WTC11 (cell line): ENCODE results near the gene FAM174B. TPM values are rescaled to one million over a fixed set of nuclear protein-coding genes. Genes with fewer than 3 reads are reported as not detected.

Source experiments
- ATAC-seq: fragments of 200-7000 bp; cut with Tn5 transposase; 2 replicates; pipeline ENCODE4 v1.10.0; 2021; ENCODE audit warnings: mild to moderate bottlenecking, moderate library complexity
- CTCF ChIA-PET: fragments of 300-600 bp; sonication (Branson Sonifier 250); formaldehyde crosslinking; loops from one replicate; lab custom pipeline; 2021; ENCODE audit warnings: antibody characterized with exemption; lab: Charles Lee
- POLR2A ChIA-PET: fragments of 350-600 bp; sonication (Branson Sonifier 250); formaldehyde crosslinking; loops from one replicate; lab custom pipeline; 2021; ENCODE audit warnings: antibody characterized with exemption; lab: Charles Lee
- DNase-seq: peaks from one replicate; pipeline ENCODE4 v3.0.0; 2021; ENCODE audit warnings: low spot score
- H3K27ac Mint-ChIP-seq: 2 replicates; pipeline ENCODE4 v1.8.0; 2021; ENCODE audit warnings: mixed read lengths
- H3K27me3 Mint-ChIP-seq: 2 replicates; pipeline ENCODE4 v1.8.0; 2021; ENCODE audit warnings: low read depth, mild to moderate bottlenecking, moderate library complexity, mixed read lengths
- H3K36me3 Mint-ChIP-seq: 2 replicates; pipeline ENCODE4 v1.8.0; 2021; ENCODE audit warnings: mixed read lengths
- H3K4me1 Mint-ChIP-seq: 2 replicates; pipeline ENCODE4 v1.8.0; 2022; ENCODE audit warnings: mixed read lengths
- H3K4me3 Mint-ChIP-seq: 2 replicates; pipeline ENCODE4 v1.8.0; 2021; ENCODE audit warnings: mild to moderate bottlenecking, moderate library complexity, mixed read lengths
- H3K9me3 Mint-ChIP-seq: 2 replicates; pipeline ENCODE4 v1.8.0; 2021; ENCODE audit warnings: mixed read lengths
- CBFB ChIP-seq: sonication (generic); formaldehyde crosslinking; IDR thresholded peaks from 2 replicates; pipeline ENCODE4 v1.8.1; 2022; ENCODE audit warnings: mild to moderate bottlenecking, low read depth, missing genetic modification reagents
- ELF4 ChIP-seq: sonication (generic); formaldehyde crosslinking; IDR thresholded peaks from 2 replicates; pipeline ENCODE4 v1.8.1; 2022; ENCODE audit warnings: low read depth, mild to moderate bottlenecking, moderate library complexity, missing genetic modification reagents
- ERG ChIP-seq: fragments of 250-450 bp; sonication (Bioruptor Pico); IDR thresholded peaks from 2 replicates; pipeline ENCODE4 v1.8.0; 2021; ENCODE audit warnings: mild to moderate bottlenecking
- HMGA2 ChIP-seq: fragments of 250-450 bp; sonication (Bioruptor Pico); IDR thresholded peaks from 2 replicates; pipeline ENCODE4 v1.4.0; 2021; ENCODE audit warnings: mild to moderate bottlenecking, moderate library complexity
- JAZF1 ChIP-seq: fragments of 250-450 bp; sonication (Bioruptor Pico); IDR thresholded peaks from 2 replicates; pipeline ENCODE4 v1.9.0; 2021; ENCODE audit warnings: moderate library complexity, mild to moderate bottlenecking, inconsistent platforms
- MXD4 ChIP-seq: fragments of 250-450 bp; sonication (Bioruptor Pico); IDR thresholded peaks from 2 replicates; pipeline ENCODE4 v1.8.0; 2021; ENCODE audit warnings: mild to moderate bottlenecking, moderate library complexity, borderline replicate concordance
- NFATC4 ChIP-seq: fragments of 250-450 bp; sonication (Bioruptor Pico); IDR thresholded peaks from 2 replicates; pipeline ENCODE4 v1.9.0; 2021; ENCODE audit warnings: mild to moderate bottlenecking
- SP1 ChIP-seq: sonication (generic); formaldehyde crosslinking; conservative IDR thresholded peaks from 2 replicates; pipeline ENCODE4 v1.8.1; 2022; ENCODE audit warnings: missing genetic modification reagents
- TCF7 ChIP-seq: sonication (generic); formaldehyde crosslinking; IDR thresholded peaks from 2 replicates; pipeline ENCODE4 v1.8.0; 2022; ENCODE audit warnings: mild to moderate bottlenecking, low read depth, missing genetic modification reagents, moderate library complexity
- ZNF232 ChIP-seq: sonication (generic); formaldehyde crosslinking; IDR thresholded peaks from 2 replicates; pipeline ENCODE4 v1.8.0; 2022; ENCODE audit warnings: mild to moderate bottlenecking, missing genetic modification reagents
- ZNF396 ChIP-seq: fragments of 250-450 bp; sonication (Bioruptor Pico); IDR thresholded peaks from 2 replicates; pipeline ENCODE4 v1.8.0; 2021; ENCODE audit warnings: mild to moderate bottlenecking, moderate library complexity, borderline replicate concordance
- ZNF671 ChIP-seq: fragments of 250-450 bp; sonication (Bioruptor Pico); IDR thresholded peaks from 2 replicates; pipeline ENCODE4 v1.8.0; 2021; ENCODE audit warnings: mild to moderate bottlenecking
- ZSCAN18 ChIP-seq: fragments of 250-450 bp; sonication (Bioruptor Pico); IDR thresholded peaks from 2 replicates; pipeline ENCODE4 v2.1.2; 2022; ENCODE audit warnings: mild to moderate bottlenecking, moderate library complexity
- total RNA-seq: library from RNA; stranded (reverse); gene quantifications from 3 replicates; pipeline ENCODE4 v1.2.3, GENCODE V29; 2021
- TF ChIP-seq, protein P1 (sequence below): sonication (generic); formaldehyde crosslinking; conservative IDR thresholded peaks from 2 replicates; pipeline ENCODE4 v1.8.1; 2022; ENCODE audit warnings: mild to moderate bottlenecking, missing genetic modification reagents
- TF ChIP-seq, protein P2 (sequence below): sonication (generic); formaldehyde crosslinking; IDR thresholded peaks from 2 replicates; pipeline ENCODE4 v1.8.1; 2023; ENCODE audit warnings: mild to moderate bottlenecking, missing genetic modification reagents, moderate library complexity
- TF ChIP-seq, protein P3 (sequence below): sonication (generic); formaldehyde crosslinking; IDR thresholded peaks from 2 replicates; pipeline ENCODE4 v1.8.1; 2022; ENCODE audit warnings: mild to moderate bottlenecking, missing genetic modification reagents, moderate library complexity, borderline replicate concordance

Gene FAM174B
- total RNA-seq, 1 experiment from 2014 or later: 22.1 TPM

- DNase-seq (no peak), ATAC-seq (no peak)
- POLR2A ChIA-PET: no interaction called here
- Mint-ChIP-seq H3K27ac (no peak overlapping the region), H3K4me1 (peaks cover 18% of the 10 kb centered on the region), H3K4me3 (no peak overlapping the region), H3K27me3 (no peaks in the 10 kb centered on the region), H3K36me3 (peaks cover 26% of the 10 kb centered on the region), H3K9me3 (peaks cover 7% of the 10 kb centered on the region)
- CTCF ChIA-PET: interaction anchor here (1.1 to 1.3 kb wide), 2 partner anchors 10 to 457 kb away, joined by 3 read pairs; no protein-coding TSS in a partner anchor
- TF ChIP-seq HMGA2 (CRISPR knock-in tag) (peak; percentile 70; the same call in 1 of the 2 replicates), ZNF671 (CRISPR knock-in tag) (no peak), ELF4 (no peak)
Measured at GRCh38 chr15:92629975-92630626, 25.5 kb downstream of the FAM174B start.

DNA sequence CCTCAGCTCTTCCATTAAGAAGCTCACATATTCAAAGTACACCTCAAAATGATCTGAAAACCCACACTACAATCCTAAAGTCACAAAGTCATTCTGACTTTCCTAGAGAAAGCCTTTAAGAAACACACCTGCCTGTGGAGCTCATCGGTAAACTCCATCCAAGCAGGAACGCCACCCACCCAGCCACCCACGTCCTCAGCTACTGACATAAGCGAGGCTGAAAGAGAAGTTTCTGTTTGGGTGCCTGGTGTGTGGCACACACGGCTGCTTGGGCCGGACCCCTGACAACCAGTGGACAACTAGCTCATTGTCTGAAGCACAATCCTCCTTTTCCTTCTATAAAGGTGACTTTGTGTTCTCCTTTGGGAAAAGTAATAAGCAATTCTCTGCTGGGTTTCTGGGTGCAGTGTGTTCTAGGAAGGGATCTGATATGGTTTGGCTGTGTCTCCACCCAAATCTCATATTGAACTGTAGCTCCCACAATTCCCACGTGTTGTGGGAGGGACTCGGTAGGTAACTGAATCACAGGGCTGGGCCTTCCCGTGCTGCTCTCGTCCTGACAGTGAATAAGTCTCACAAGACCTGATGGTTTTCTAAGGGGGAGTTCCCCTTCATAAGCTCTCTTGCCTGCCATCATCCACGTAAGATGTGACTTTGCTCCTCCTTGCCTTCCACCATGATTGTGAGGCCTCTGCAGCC, 26.1 kb downstream of the FAM174B start:
- TF ChIP-seq CBFB (CRISPR knock-in tag): no peak
- no peak for TF ChIP-seq ZNF671 (CRISPR knock-in tag)
- no peak for TF ChIP-seq TCF7 (CRISPR knock-in tag)
- TF ChIP-seq JAZF1 (CRISPR knock-in tag): no peak
- TF ChIP-seq, all 79 proteins: peak for 0
- CTCF ChIA-PET: interaction anchor here (1.1 to 1.3 kb wide), 2 partner anchors 9 to 458 kb away, joined by 3 read pairs; no protein-coding TSS in a partner anchor
- ATAC-seq (no peak), DNase-seq (no peak)
- Mint-ChIP-seq H3K9me3 (peaks cover 7% of the 10 kb centered on the region), H3K4me1 (peaks cover 15% of the 10 kb centered on the region), H3K4me3 (no peak overlapping the region), H3K27me3 (no peaks in the 10 kb centered on the region), H3K36me3 (peaks cover 26% of the 10 kb centered on the region), H3K27ac (no peak overlapping the region)
- POLR2A ChIA-PET: no interaction called here

GRCh38 chr15:92627014-92627413, 28.6 kb downstream of the FAM174B start:
- CTCF ChIA-PET: no interaction called here
- TF ChIP-seq MXD4 (no peak), SP1 (CRISPR knock-in tag) (no peak), ZSCAN18 (no peak), NFATC4 (CRISPR knock-in tag) (no peak), TCF7 (CRISPR knock-in tag) (no peak), ZNF396 (CRISPR knock-in tag) (no peak), ZNF232 (CRISPR knock-in tag) (no peak), ERG (no peak)
- TF ChIP-seq, protein P1, sequence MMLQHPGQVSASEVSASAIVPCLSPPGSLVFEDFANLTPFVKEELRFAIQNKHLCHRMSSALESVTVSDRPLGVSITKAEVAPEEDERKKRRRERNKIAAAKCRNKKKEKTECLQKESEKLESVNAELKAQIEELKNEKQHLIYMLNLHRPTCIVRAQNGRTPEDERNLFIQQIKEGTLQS: no peak
- TF ChIP-seq, protein P2, sequence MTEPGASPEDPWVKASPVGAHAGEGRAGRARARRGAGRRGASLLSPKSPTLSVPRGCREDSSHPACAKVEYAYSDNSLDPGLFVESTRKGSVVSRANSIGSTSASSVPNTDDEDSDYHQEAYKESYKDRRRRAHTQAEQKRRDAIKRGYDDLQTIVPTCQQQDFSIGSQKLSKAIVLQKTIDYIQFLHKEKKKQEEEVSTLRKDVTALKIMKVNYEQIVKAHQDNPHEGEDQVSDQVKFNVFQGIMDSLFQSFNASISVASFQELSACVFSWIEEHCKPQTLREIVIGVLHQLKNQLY: no peak
- TF ChIP-seq, protein P3, sequence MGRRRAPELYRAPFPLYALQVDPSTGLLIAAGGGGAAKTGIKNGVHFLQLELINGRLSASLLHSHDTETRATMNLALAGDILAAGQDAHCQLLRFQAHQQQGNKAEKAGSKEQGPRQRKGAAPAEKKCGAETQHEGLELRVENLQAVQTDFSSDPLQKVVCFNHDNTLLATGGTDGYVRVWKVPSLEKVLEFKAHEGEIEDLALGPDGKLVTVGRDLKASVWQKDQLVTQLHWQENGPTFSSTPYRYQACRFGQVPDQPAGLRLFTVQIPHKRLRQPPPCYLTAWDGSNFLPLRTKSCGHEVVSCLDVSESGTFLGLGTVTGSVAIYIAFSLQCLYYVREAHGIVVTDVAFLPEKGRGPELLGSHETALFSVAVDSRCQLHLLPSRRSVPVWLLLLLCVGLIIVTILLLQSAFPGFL (CRISPR knock-in tag): no peak
- Mint-ChIP-seq H3K4me1 (peaks cover 16% of the 10 kb centered on the region), H3K27me3 (no peaks in the 10 kb centered on the region), H3K27ac (no peak overlapping the region), H3K9me3 (peaks cover 5% of the 10 kb centered on the region), H3K36me3 (peaks cover 25% of the 10 kb centered on the region), H3K4me3 (no peak overlapping the region)
- POLR2A ChIA-PET: no interaction called here
- no peak for DNase-seq
- ATAC-seq: no peak
